Chondrocyte (in vitro differentiated cells): ENCODE results near the gene MARCHF10. TPM values are rescaled to one million over a fixed set of nuclear protein-coding genes. Genes with fewer than 3 reads are reported as not detected.

Experiments used
- DNase-seq: peaks from one replicate; pipeline ENCODE4 v3.0.0; 2021; ENCODE audit warnings: mixed read lengths, low spot score
- H3K27ac Mint-ChIP-seq: one replicate; pipeline ENCODE4 v1.8.0; 2021; ENCODE audit warnings: mild to moderate bottlenecking, moderate library complexity, mixed read lengths; ENCODE audit not compliant: unreplicated experiment
- H3K27me3 Mint-ChIP-seq: 2 replicates; pipeline ENCODE4 v1.8.0; 2021; ENCODE audit warnings: low read depth, mixed read lengths
- H3K36me3 Mint-ChIP-seq: 2 replicates; pipeline ENCODE4 v1.8.0; 2021; ENCODE audit warnings: low read depth, mixed read lengths
- H3K4me1 Mint-ChIP-seq: 2 replicates; pipeline ENCODE4 v1.8.0; 2021; ENCODE audit warnings: low read depth, mild to moderate bottlenecking, mixed read lengths
- H3K4me3 Mint-ChIP-seq: one replicate; pipeline ENCODE4 v1.8.0; 2021; ENCODE audit warnings: mild to moderate bottlenecking, moderate library complexity, mixed read lengths; ENCODE audit not compliant: unreplicated experiment
- H3K9me3 Mint-ChIP-seq: 2 replicates; pipeline ENCODE4 v1.8.0; 2021; ENCODE audit warnings: low read depth, mixed read lengths
- total RNA-seq: library from RNA; stranded (reverse); gene quantifications from 3 replicates; pipeline ENCODE4 v1.2.1, GENCODE V29; 2021
- TF ChIP-seq, protein P1 (sequence below): fragments of 200-600 bp; sonication (generic); IDR thresholded peaks from 2 replicates; pipeline ENCODE4 v1.5.0; 2021; ENCODE audit warnings: antibody characterized with exemption, mild to moderate bottlenecking, moderate library complexity

MARCHF10 gene
- total RNA-seq, 1 donor from 2014 or later = 0.17 TPM

DNA sequence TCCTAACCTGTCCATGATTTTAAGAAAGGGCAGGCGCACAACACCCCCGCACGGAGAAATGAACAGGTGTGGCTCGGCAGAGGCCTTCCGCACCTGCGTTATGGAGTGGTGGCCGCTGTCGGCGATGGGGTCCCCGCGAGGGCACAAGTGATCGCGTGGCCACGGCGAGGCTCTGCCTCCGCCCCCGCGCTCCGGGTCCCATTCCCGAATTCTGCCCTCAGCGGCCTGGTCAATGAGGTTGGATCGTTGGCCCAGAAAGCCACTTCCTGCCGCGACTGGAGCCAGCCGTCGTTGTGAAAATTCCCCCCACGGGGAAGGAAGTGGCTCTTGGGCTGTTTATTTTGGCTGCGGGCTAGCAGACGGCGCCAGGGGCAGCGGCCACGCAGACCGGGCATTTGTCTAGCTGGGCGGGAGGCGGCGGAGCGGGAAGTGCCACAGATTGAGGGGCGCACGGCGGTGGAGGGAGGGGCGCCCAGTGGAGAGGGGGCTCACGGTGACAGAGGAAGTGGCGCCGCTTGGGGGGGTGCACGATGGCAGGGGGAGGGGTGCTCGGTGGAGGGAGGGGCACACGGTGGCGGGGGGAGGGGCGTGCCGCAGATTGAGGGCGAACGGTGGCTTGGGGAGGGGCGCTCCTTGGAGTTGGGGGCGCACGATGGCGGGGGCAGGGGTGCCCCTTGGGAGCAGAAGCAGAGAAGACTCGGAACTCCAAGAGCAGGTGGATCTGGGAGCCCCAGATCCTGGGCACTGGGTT lies 155.7 kb downstream of the MARCHF10 start:
- TF ChIP-seq, protein P1, sequence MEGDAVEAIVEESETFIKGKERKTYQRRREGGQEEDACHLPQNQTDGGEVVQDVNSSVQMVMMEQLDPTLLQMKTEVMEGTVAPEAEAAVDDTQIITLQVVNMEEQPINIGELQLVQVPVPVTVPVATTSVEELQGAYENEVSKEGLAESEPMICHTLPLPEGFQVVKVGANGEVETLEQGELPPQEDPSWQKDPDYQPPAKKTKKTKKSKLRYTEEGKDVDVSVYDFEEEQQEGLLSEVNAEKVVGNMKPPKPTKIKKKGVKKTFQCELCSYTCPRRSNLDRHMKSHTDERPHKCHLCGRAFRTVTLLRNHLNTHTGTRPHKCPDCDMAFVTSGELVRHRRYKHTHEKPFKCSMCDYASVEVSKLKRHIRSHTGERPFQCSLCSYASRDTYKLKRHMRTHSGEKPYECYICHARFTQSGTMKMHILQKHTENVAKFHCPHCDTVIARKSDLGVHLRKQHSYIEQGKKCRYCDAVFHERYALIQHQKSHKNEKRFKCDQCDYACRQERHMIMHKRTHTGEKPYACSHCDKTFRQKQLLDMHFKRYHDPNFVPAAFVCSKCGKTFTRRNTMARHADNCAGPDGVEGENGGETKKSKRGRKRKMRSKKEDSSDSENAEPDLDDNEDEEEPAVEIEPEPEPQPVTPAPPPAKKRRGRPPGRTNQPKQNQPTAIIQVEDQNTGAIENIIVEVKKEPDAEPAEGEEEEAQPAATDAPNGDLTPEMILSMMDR = no peak
- Mint-ChIP-seq H3K4me3 (peak overlapping the region; percentile 70), H3K36me3 (no peaks in the 10 kb centered on the region)

More for the DNA sequence above, 155.7 kb downstream of the MARCHF10 start:
- DNase-seq = peak; percentile 92
- Mint-ChIP-seq H3K9me3 (no peaks in the 10 kb centered on the region), H3K4me1 (peaks cover 71% of the 10 kb centered on the region), H3K27ac (peak overlapping the region; percentile 93), H3K27me3 (no peaks in the 10 kb centered on the region)

Other genes with a start within 250 kb of the MARCHF10 start
- gene MRC2, start 180.6 kb downstream of the MARCHF10 start, total RNA-seq = 347 to 378 TPM (median 353 TPM) in 3 replicates
- 52.1 to 55.7 TPM (median 55.3 TPM) in 3 replicates for gene TANC2, start 157.9 kb upstream of the MARCHF10 start, total RNA-seq